Neural cell (in vitro differentiated cells): ENCODE results near the gene FCRL2. TPM values are rescaled to one million over a fixed set of nuclear protein-coding genes. Genes with fewer than 3 reads are reported as not detected.

ENCODE experiments used
- H2AFZ ChIP-seq: fragments of 200-600, 300-800 bp; sonication (generic), shearing (Covaris generic); 2 replicates; pipeline ENCODE4 v1.6.0; 2014; ENCODE audit warnings: low read depth, mild to moderate bottlenecking, antibody characterized with exemption, low read length, moderate library complexity
- H3F3A ChIP-seq: fragments of 200-600 bp; shearing (Covaris generic); 2 replicates; pipeline ENCODE4 v1.6.1; 2016; ENCODE audit warnings: mild to moderate bottlenecking, moderate library complexity, mixed read lengths, antibody characterized with exemption, low read length; ENCODE audit not compliant: insufficient read depth, poor library complexity, severe bottlenecking
- H3K27ac ChIP-seq: fragments of 200-600, 300-800 bp; sonication (generic), shearing (Covaris generic); 2 replicates; pipeline ENCODE4 v1.5.1; 2014; ENCODE audit warnings: mild to moderate bottlenecking, low read length, moderate library complexity
- H3K27me3 ChIP-seq: fragments of 300-800, 200-600 bp; sonication (generic), shearing (Covaris generic); 2 replicates; pipeline ENCODE4 v1.6.0; 2014; ENCODE audit warnings: mild to moderate bottlenecking, low read depth, low read length, moderate library complexity; ENCODE audit not compliant: insufficient read depth
- H3K36me3 ChIP-seq: fragments of 300-800, 200-600 bp; sonication (generic), shearing (Covaris generic); 2 replicates; pipeline ENCODE4 v1.5.1; 2014; ENCODE audit warnings: mild to moderate bottlenecking, antibody characterized with exemption, low read length, moderate library complexity; ENCODE audit not compliant: insufficient read depth
- H3K4me2 ChIP-seq: fragments of 300-800, 200-600 bp; sonication (generic), shearing (Covaris generic); 2 replicates; pipeline ENCODE4 v1.6.0; 2014; ENCODE audit warnings: mild to moderate bottlenecking, low read length
- H3K4me3 ChIP-seq: fragments of 300-800, 200-600 bp; sonication (generic), shearing (Covaris generic); 2 replicates; pipeline ENCODE4 v1.5.1; 2014; ENCODE audit warnings: mild to moderate bottlenecking, low read length, moderate library complexity
- H3K79me2 ChIP-seq: fragments of 200-600 bp; shearing (Covaris generic); replicated peaks from 2 replicates; pipeline ENCODE4 v1.6.0; 2014; ENCODE audit warnings: mild to moderate bottlenecking, low read length, moderate library complexity; ENCODE audit not compliant: insufficient read depth
- H3K9ac ChIP-seq: fragments of 300-800, 200-600 bp; sonication (generic), shearing (Covaris generic); 2 replicates; pipeline ENCODE4 v1.6.1; 2016; ENCODE audit warnings: mild to moderate bottlenecking, low read length, mixed read lengths
- H3K9me2 ChIP-seq: fragments of 200-600 bp; shearing (Covaris generic); 2 replicates; pipeline ENCODE4 v1.6.1; 2016; ENCODE audit warnings: mild to moderate bottlenecking, low read length, mixed read lengths; ENCODE audit not compliant: insufficient read depth
- H3K9me3 ChIP-seq: fragments of 200-600, 300-800 bp; sonication (generic), shearing (Covaris generic); 2 replicates; pipeline ENCODE4 v1.6.1; 2016; ENCODE audit warnings: mild to moderate bottlenecking, mixed run types, low read length, moderate library complexity, mixed read lengths
- H4K20me1 ChIP-seq: fragments of 200-600 bp; shearing (Covaris generic); 2 replicates; pipeline ENCODE4 v1.6.1; 2016; ENCODE audit warnings: mild to moderate bottlenecking, mixed run types; ENCODE audit not compliant: insufficient read depth
- EP300 ChIP-seq: fragments of 450-650 bp; conservative IDR thresholded peaks from 2 replicates; pipeline ENCODE4 v1.6.1; 2014; ENCODE audit warnings: antibody characterized with exemption, mild to moderate bottlenecking, moderate library complexity; ENCODE audit not compliant: poor library complexity, severe bottlenecking
- EZH2 ChIP-seq: fragments of 200-600, 300-800 bp; shearing (Covaris generic), sonication (generic); IDR thresholded peaks from 2 replicates; pipeline ENCODE4 v1.6.1; 2014; ENCODE audit warnings: antibody characterized with exemption, low read length, borderline replicate concordance, mild to moderate bottlenecking; ENCODE audit not compliant: insufficient read depth, poor library complexity, severe bottlenecking
- MXI1 ChIP-seq: fragments of 450-650 bp; conservative IDR thresholded peaks from 2 replicates; pipeline ENCODE4 v1.6.1; 2014; ENCODE audit warnings: antibody characterized with exemption, mild to moderate bottlenecking; ENCODE audit not compliant: poor library complexity, severe bottlenecking
- POLR2AphosphoS5 ChIP-seq: IDR thresholded peaks from 2 replicates; pipeline ENCODE4 v1.6.1; 2012
- RAD21 ChIP-seq: fragments of 450-650 bp; conservative IDR thresholded peaks from 2 replicates; pipeline ENCODE4 v1.6.1; 2014; ENCODE audit warnings: antibody characterized with exemption, mild to moderate bottlenecking, moderate library complexity
- SMC3 ChIP-seq: fragments of 450-650 bp; conservative IDR thresholded peaks from 2 replicates; pipeline ENCODE4 v1.6.1; 2014; ENCODE audit warnings: antibody characterized with exemption, mild to moderate bottlenecking, moderate library complexity; ENCODE audit not compliant: poor library complexity
- TAF1 ChIP-seq: IDR thresholded peaks from 2 replicates; pipeline ENCODE4 v1.6.1; 2012; ENCODE audit warnings: low read depth
- polyA plus RNA-seq: library from polyadenylated mRNA; depleted of rRNA; stranded (reverse); fragments of >200 nt; gene quantifications from 2 replicates; pipeline ENCODE4 v1.2.3, GENCODE V29; 2014
- TF ChIP-seq, protein P1 (sequence below): IDR thresholded peaks from 2 replicates; pipeline ENCODE4 v1.6.1; 2012; ENCODE audit warnings: borderline replicate concordance
- TF ChIP-seq, protein P2 (sequence below): fragments of 450-650 bp; IDR thresholded peaks from 2 replicates; pipeline ENCODE4 v1.5.1; 2014; ENCODE audit warnings: antibody characterized with exemption, mild to moderate bottlenecking, moderate library complexity; ENCODE audit not compliant: poor library complexity, severe bottlenecking

The FCRL2 gene
- polyA plus RNA-seq, 1 donor from 2014 or later = not detected

DNA sequence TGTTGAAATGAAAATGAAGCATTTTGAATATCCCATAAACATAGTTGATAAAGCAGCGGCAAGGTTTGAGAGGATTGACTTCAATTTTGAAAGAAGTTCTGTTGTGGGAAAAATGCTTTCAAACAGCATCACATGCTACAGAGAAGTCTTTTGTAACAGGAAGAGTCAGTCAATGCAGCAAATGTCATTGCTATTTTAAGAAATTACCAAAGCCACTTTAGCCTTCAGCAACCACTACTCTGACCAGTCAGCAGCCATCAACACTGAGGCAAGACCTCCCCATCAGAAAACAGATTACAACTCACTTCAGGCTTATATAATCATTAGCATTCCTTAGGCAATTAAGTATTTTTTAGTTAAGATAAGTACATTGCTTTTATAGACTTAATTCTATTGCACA lies 42.6 kb downstream of the FCRL2 start:
- Histone ChIP-seq H3K4me2 (no peak overlapping the region), H2AFZ (no peak overlapping the region)

DNA sequence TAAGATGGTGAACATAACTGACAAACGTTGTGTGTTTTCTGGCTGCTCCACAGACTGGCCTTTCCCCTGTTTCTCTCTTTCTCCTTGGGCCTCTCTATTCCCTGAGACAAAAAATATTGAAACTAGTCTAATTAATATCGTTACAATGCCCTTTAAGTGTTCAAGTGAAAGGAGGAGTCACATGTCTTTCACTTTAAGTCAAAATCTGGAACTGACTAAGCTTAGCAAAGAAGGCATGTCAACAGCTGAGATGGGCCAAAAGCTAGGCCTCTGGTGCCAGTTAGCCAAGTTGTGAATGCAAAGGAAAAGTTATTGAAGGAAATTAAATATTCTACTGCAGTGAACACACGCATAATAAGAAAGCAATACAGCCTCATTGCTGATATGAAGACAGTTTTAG lies 44.2 kb downstream of the FCRL2 start:
- TF ChIP-seq SMC3 (no peak), EP300 (no peak), POLR2AphosphoS5 (no peak), TAF1 (no peak), MXI1 (no peak), EZH2 (no peak), RAD21 (no peak)
- TF ChIP-seq, protein P1, sequence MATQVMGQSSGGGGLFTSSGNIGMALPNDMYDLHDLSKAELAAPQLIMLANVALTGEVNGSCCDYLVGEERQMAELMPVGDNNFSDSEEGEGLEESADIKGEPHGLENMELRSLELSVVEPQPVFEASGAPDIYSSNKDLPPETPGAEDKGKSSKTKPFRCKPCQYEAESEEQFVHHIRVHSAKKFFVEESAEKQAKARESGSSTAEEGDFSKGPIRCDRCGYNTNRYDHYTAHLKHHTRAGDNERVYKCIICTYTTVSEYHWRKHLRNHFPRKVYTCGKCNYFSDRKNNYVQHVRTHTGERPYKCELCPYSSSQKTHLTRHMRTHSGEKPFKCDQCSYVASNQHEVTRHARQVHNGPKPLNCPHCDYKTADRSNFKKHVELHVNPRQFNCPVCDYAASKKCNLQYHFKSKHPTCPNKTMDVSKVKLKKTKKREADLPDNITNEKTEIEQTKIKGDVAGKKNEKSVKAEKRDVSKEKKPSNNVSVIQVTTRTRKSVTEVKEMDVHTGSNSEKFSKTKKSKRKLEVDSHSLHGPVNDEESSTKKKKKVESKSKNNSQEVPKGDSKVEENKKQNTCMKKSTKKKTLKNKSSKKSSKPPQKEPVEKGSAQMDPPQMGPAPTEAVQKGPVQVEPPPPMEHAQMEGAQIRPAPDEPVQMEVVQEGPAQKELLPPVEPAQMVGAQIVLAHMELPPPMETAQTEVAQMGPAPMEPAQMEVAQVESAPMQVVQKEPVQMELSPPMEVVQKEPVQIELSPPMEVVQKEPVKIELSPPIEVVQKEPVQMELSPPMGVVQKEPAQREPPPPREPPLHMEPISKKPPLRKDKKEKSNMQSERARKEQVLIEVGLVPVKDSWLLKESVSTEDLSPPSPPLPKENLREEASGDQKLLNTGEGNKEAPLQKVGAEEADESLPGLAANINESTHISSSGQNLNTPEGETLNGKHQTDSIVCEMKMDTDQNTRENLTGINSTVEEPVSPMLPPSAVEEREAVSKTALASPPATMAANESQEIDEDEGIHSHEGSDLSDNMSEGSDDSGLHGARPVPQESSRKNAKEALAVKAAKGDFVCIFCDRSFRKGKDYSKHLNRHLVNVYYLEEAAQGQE = no peak
- TF ChIP-seq, protein P2, sequence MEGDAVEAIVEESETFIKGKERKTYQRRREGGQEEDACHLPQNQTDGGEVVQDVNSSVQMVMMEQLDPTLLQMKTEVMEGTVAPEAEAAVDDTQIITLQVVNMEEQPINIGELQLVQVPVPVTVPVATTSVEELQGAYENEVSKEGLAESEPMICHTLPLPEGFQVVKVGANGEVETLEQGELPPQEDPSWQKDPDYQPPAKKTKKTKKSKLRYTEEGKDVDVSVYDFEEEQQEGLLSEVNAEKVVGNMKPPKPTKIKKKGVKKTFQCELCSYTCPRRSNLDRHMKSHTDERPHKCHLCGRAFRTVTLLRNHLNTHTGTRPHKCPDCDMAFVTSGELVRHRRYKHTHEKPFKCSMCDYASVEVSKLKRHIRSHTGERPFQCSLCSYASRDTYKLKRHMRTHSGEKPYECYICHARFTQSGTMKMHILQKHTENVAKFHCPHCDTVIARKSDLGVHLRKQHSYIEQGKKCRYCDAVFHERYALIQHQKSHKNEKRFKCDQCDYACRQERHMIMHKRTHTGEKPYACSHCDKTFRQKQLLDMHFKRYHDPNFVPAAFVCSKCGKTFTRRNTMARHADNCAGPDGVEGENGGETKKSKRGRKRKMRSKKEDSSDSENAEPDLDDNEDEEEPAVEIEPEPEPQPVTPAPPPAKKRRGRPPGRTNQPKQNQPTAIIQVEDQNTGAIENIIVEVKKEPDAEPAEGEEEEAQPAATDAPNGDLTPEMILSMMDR = no peak
- no peak overlapping the region for H3K4me2 ChIP-seq
- H3K36me3 ChIP-seq = no peaks in the 10 kb centered on the region
- H3K79me2 ChIP-seq = no peaks in the 10 kb centered on the region
- H3K4me3 ChIP-seq = no peak overlapping the region
- no peak overlapping the region for H3K9ac ChIP-seq
- H3K9me3 ChIP-seq = no peaks in the 10 kb centered on the region
- H3K27ac ChIP-seq = no peak overlapping the region
- H3F3A ChIP-seq = no peaks in the 10 kb centered on the region
- no peak overlapping the region for H2AFZ ChIP-seq
- H4K20me1 ChIP-seq = no peaks in the 10 kb centered on the region
- no peaks in the 10 kb centered on the region for H3K27me3 ChIP-seq
- no peaks in the 10 kb centered on the region for H3K9me2 ChIP-seq

More for the DNA sequence above, 42.6 kb downstream of the FCRL2 start:
- no peak overlapping the region for H3K27ac ChIP-seq
- H3K27me3 ChIP-seq = no peaks in the 10 kb centered on the region
- H3K9me2 ChIP-seq = no peaks in the 10 kb centered on the region
- H3F3A ChIP-seq = no peaks in the 10 kb centered on the region
- TF ChIP-seq, protein P2 = no peak
- TF ChIP-seq, protein P1 = no peak
- TF ChIP-seq SMC3 (no peak), POLR2AphosphoS5 (no peak)
- H4K20me1 ChIP-seq = no peaks in the 10 kb centered on the region
- H3K79me2 ChIP-seq = no peaks in the 10 kb centered on the region
- no peak overlapping the region for H3K9ac ChIP-seq
- H3K9me3 ChIP-seq = no peaks in the 10 kb centered on the region
- no peaks in the 10 kb centered on the region for H3K36me3 ChIP-seq
- H3K4me3 ChIP-seq = no peak overlapping the region
